Measurements from ENCODE around the gene CCDC50.

CCDC50 gene

DNA sequence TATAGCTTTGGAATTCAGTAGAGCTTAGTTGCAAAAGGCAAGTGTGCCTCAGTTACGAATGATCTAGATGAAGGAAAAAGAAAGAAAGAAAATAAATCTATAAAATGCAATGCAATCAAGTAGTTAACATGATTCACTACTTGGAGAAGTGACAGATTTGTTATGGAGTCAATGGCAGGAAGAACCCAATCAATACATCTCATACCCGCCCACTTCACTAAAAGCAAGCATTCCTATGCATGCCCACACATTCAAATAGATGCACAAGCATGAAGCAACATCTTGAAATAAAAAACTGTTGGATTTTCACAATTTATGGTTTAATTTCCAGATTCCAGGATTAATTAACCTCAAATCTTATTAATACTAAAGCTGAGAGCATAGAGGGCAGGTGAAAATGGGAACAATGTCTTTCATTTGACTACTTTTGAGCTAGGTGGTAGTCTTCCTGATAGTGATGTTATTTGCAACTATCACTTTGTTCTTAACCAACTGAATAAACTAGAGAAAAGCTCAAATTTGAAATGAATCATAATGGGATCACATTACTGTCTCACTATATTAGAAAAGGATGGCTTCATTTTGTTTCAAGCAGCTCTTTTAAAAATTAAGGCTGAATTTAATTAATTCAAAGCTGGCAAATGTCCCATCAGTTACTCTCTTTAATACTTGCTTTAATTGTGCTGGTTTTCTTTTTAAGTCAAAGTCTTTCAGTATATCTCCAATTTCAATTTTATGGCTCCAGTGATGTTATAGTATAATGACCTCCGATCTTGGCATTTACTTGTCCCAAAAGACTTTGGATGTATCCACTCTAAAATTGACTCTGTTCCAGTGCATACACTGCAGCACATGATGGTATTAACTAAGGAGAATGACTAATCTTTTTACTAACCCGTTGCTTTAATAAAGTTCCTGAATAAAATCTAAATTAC, 46.7 kb upstream of the CCDC50 start:
- H3K4me3 ChIP-seq (replicated peaks; ENCODE audit: insufficient read depth, low read length), result no peak overlapping the region
- no peak overlapping the region for H3K27ac ChIP-seq (replicated peaks)
- H3K27me3 ChIP-seq (ENCODE audit: insufficient read depth, poor library complexity, severe bottlenecking), result no peaks in the 10 kb centered on the region
- TF ChIP-seq REST (IDR thresholded peaks at IDR 0.05; ENCODE audit: insufficient replicate concordance, low read depth) (no peak), CTCF (IDR thresholded peaks at IDR 0.05; ENCODE audit: insufficient read depth, low read length) (no peak)
- no peak for DNase-seq (ENCODE audit: low read depth in 1 of 2, low spot score in 1 of 2)

DNA sequence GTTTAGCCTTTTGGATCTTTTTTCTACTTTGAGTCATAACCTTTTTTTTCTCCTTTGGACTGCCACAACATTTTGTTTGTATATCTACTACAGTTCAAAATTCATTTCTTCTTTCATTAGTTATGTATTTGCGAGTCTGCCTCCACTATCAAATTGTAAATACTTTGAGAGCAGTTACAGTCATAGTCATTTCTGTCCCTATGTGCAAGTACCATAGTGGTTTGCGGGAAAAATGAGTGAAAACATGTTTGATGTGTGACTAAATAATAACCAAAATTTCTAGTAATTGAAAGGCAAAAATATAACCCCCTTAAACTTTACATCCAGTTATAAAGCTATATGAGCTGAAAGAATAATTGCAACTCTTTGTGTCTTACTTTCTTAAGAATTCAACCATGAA, 45.8 kb upstream of the CCDC50 start:
- Histone ChIP-seq H3K4me3 (replicated peaks; ENCODE audit: insufficient read depth, low read length) (no peak overlapping the region), H3K27me3 (ENCODE audit: insufficient read depth, poor library complexity, severe bottlenecking) (no peaks in the 10 kb centered on the region), H3K27ac (replicated peaks) (no peak overlapping the region)
- TF ChIP-seq REST (IDR thresholded peaks at IDR 0.05; ENCODE audit: insufficient replicate concordance, low read depth) (no peak), POLR2AphosphoS5 (IDR thresholded peaks at IDR 0.05; ENCODE audit: low read depth) (no peak), SPI1 (IDR thresholded peaks at IDR 0.05; ENCODE audit: borderline replicate concordance, low read depth) (no peak), CTCF (IDR thresholded peaks at IDR 0.05; ENCODE audit: insufficient read depth, low read length) (no peak), GABPA (IDR thresholded peaks at IDR 0.05; ENCODE audit: low read depth) (no peak)
- DNase-seq (ENCODE audit: low read depth in 1 of 2, low spot score in 1 of 2), result no peak

GRCh38 chr3:191290311-191291025, 38.7 kb upstream of the CCDC50 start:
- TF ChIP-seq GABPA (IDR thresholded peaks at IDR 0.05; ENCODE audit: low read depth), result no peak
- no peak for TF ChIP-seq CTCF (IDR thresholded peaks at IDR 0.05; ENCODE audit: insufficient read depth, low read length)
- TF ChIP-seq POLR2AphosphoS5 (IDR thresholded peaks at IDR 0.05; ENCODE audit: low read depth), result no peak
- no peak for TF ChIP-seq SPI1 (IDR thresholded peaks at IDR 0.05; ENCODE audit: borderline replicate concordance, low read depth)
- TF ChIP-seq REST (IDR thresholded peaks at IDR 0.05; ENCODE audit: insufficient replicate concordance, low read depth), result no peak
- Histone ChIP-seq H3K27ac (replicated peaks) (no peak overlapping the region), H3K27me3 (ENCODE audit: insufficient read depth, poor library complexity, severe bottlenecking) (no peaks in the 10 kb centered on the region), H3K4me3 (replicated peaks; ENCODE audit: insufficient read depth, low read length) (no peak overlapping the region)
- DNase-seq (ENCODE audit: low read depth in 1 of 2, low spot score in 1 of 2), result no peak
